ENCODE results near the gene TUBB3.
A peak's percentile ranks its signal among the peaks of the same experiment; 100 is the strongest.

The TUBB3 gene

GRCh38 chr16:89969741-89970410 lies 46.7 kb downstream of the TUBB3 start:
- no peak for DNase-seq

GRCh38 chr16:89971495-89972243 lies 48.5 kb downstream of the TUBB3 start:
- DNase-seq, result no peak

DNA sequence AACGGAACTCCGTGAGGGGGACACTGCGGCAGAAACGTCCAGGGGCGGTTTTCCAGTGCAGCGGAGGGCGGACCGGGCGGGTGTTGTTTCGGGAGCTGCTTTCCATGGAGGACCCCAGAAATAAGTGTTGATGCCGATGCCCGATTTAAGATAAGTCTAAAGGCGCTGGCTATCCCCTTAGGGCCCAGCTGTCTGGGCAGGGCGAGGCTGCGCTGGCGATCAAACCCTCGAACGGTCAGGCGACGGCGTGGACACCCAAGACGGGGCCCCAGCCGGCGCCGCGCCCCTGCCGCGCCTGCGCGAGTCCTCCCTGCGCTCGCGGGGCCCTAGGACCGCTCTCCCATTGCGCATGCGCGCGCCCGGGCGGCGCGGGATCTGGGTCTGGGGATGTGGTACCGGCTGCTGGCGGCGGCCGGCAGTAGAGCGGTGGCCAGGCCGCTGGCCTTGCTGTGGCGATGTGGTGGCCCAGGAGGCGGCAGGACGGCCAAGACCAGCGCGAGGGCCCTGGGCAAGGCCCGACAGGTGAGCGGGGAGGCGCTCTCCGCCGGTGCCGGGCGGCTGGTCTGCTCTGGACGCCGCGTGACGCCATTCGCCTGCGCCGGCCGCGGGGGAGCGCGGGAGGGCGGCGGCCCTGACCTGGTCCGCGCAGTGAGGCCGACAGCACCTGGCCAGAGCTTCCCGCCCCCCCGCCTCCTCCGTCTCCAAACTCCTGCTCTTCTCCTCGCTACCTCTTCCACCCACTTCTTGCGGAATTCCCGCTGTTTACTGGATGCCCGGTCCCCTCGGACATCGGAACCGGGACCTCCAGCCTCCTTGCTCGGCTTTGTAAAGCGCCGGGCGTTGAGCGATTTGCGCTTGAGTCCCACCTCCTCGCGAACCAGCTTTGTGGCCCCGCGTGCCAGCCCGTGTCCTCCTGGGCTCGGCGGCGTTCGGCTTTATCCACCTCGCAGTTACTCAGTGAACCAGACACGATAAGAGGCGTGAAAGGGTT lies 49.4 kb downstream of the TUBB3 start:
- DNase-seq, result peak; percentile 98

DNA sequence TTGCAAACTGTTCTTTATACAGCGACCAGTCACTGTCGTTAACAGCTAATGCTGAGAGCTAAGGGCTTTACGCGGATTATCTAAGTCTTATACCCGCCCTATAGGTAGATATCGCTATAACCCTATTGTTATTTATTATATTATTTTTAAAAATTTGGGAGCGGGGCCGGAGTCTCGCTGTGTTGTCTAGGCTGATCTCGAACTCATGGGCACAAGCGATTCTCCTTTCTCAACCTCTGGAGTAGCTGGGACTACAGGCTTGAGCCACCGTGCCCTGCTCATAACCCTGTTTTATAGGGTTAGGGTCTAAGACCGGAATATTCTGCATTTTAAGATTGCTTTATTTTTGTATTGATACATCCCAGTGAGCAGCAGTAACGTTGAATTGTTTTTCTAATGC lies 50.1 kb downstream of the TUBB3 start:
- DNase-seq, result no peak

- no peak for DNase-seq
Observed at GRCh38 chr16:89973654-89974335, 50.7 kb downstream of the TUBB3 start.

- DNase-seq, result no peak
Observed at GRCh38 chr16:89974870-89975269, 51.7 kb downstream of the TUBB3 start.

DNA sequence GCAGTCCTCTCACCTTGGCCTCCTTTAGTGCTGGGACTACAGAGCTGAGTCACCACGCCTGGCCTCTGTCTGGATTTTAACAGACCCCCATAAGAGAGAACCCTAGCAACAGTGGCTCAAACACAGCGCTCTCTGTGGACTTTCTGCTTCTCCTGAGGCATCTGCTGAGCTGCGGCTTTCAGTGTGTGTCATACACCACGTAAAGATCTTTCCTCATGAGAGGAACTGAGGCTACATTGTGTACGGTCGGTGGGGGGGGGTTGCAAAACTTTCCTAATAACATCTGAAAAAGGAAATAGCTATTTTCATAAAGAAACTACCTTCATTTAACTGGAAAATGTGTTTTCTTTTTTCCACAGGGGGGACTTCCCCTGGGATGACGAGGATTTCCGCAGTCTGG lies 58.3 kb downstream of the TUBB3 start:
- no peak for DNase-seq

DNA sequence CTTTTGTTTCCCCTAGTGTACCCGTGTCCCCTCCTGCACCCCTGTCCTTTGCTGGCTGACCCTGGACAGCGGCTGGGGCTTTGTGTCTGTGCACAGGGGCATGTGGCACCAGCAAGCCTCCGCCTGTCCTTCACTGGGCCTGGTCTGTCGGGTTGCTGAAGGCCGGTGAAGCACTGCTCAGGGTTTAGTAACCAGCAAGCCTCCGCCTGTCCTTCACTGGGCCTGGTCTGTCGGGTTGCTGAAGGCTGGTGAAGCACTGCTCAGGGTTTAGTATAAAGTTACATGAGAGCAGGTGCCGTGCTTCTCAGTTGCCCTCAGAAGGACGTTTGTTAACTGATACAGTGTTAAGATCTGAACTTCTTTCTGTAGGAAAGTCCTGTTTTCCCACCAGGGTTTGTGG lies 59.2 kb downstream of the TUBB3 start:
- DNase-seq, result no peak

- no peak for DNase-seq
Observed at GRCh38 chr16:89983536-89983935, 60.4 kb downstream of the TUBB3 start.

DNA sequence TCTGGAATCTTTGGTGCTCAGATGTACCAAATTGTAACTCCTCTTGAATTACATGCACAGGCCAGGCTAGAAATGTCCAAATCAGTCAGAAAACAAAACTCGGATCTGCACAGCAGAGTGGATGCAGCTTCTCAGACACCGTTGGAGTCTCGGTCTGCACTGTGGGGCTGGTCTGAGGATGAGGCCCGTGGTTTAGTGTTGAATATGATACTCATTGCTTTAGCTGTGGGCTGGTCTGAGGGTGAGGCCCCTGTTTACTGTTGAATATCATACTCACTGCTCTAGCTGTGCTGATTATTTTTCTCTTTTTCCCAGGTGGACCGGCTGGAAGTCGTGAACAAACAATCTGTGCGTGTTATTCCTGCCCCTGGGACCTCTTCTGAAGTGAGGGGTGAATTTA lies 61.1 kb downstream of the TUBB3 start:
- no peak for DNase-seq

- DNase-seq, result no peak
Observed at GRCh38 chr16:89985219-89985618, 62.1 kb downstream of the TUBB3 start.
